HUES64 (cell line): ENCODE data around the gene RPL36.

Experiments used
- H3K27ac ChIP-seq: 2 replicates; pipeline ENCODE4 v1.7.0; 2013; ENCODE audit warnings: low read depth, low read length, inconsistent platforms
- H3K27me3 ChIP-seq: 2 replicates; pipeline ENCODE4 v1.6.1; 2013; ENCODE audit warnings: mild to moderate bottlenecking, low read length; ENCODE audit not compliant: insufficient read depth
- H3K36me3 ChIP-seq: 2 replicates; pipeline ENCODE4 v1.6.1; 2013; ENCODE audit warnings: mild to moderate bottlenecking, low read length; ENCODE audit not compliant: insufficient read depth
- H3K4me1 ChIP-seq: 2 replicates; pipeline ENCODE4 v1.6.1; 2013; ENCODE audit warnings: mild to moderate bottlenecking, low read length, moderate library complexity; ENCODE audit not compliant: insufficient read depth
- H3K4me3 ChIP-seq: 2 replicates; pipeline ENCODE4 v1.5.1; 2013; ENCODE audit warnings: mild to moderate bottlenecking, low read length, moderate library complexity
- H3K9ac ChIP-seq: 2 replicates; pipeline ENCODE4 v1.6.1; 2013; ENCODE audit warnings: mild to moderate bottlenecking, low read depth, low read length
- H3K9me3 ChIP-seq: 2 replicates; pipeline ENCODE4 v1.6.1; 2013; ENCODE audit warnings: low read depth, low read length; ENCODE audit not compliant: insufficient read depth
- WGBS: fragments of 150-250, 120-280 bp; methylation state at CpG from one replicate; pipeline ENCODE4 v1.1.7; 2013; ENCODE audit warnings: missing lambda C conversion rate; 5-methylcytosine and 5-hydroxymethylcytosine counted together

Gene RPL36

DNA sequence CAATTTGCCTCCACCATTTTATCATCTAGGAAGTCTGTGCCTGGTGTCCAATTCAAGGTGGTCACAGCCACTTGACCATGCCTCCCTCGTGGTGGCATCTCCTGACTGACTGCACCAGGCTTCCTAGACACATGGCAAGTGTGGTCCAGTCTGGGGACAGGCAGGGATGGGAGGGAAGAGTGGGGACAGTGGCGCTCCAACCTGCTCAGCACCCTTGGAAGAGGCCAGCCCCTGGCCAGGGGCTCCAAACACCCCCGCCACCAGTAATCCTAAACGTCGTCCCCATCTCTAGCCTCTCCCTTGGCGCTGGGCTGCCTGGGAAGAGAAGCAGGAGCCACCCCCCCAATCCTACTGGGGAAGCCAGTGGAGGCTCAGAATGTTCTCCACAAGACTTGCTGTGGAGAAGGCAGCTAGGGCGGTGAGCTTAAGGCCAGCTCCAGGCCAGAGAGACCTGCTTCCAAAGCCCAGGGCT is 2.7 kb downstream of the RPL36 start:
- no peak overlapping the region for H3K4me3 ChIP-seq

DNA sequence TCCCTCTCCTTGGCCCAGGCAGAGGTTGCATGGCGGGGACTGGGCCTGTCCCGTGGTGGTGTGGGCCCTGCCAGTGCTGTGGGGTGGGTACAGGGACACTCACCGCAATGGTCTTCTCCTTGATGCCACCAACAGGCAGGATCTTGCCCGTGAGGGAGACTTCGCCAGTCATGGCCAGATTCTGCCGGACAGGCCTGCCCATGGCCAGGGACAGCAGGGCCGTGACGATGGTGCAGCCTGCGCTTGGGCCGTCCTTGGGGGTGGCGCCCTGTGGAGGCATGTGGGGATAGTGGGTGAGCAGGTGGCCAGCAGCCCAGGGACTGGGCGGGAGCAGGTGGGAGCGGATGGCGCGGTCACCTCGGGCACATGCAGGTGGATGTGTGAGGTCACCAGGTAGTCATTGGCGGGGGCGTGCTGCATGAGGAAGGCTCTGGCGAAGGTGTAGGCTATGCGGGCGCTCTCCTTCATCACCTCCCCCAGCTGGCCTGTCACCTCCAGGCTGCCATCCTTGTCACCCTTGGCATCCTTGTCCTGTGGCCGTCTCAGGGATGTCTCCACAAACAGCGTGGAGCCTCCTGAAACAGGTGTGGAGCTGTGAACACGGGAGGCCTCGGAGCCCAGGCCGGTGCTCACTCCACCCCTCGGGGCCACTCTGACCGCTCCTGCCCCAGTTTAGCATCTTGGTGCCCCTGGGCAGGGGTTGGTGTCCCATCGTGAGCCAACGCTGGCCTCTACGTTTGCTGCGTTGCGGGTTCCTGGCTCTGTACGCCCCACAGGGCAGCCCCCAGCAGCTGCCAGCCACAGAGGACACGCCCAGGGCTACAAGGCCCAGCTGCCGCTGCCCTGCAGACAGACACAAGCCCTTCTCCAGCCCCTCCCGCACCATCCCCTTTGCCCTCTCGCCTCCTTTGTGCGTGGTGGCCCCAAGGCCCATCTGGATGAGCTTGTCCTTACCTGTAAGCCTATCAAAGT is 3.4 kb downstream of the RPL36 start:
- H3K36me3 ChIP-seq = peaks cover 68% of the 10 kb centered on the region
- H3K27me3 ChIP-seq = no peaks in the 10 kb centered on the region
- no peak overlapping the region for H3K9ac ChIP-seq
- no peaks in the 10 kb centered on the region for H3K4me1 ChIP-seq
- WGBS = 94% methylated on average over 39 of the region's 39 CpGs
- H3K27ac ChIP-seq = peak overlapping the region; percentile 46; the same call in 1 of the 2 replicates
- no peaks in the 10 kb centered on the region for H3K9me3 ChIP-seq
- no peak overlapping the region for H3K4me3 ChIP-seq

More for the DNA sequence above, 2.7 kb downstream of the RPL36 start:
- 95% methylated on average over 7 of the region's 7 CpGs for WGBS
- no peak overlapping the region for H3K9ac ChIP-seq
- no peaks in the 10 kb centered on the region for H3K9me3 ChIP-seq
- H3K36me3 ChIP-seq = peaks cover 63% of the 10 kb centered on the region
- peak overlapping the region; percentile 46; the same call in 1 of the 2 replicates for H3K27ac ChIP-seq
- no peaks in the 10 kb centered on the region for H3K4me1 ChIP-seq
- no peaks in the 10 kb centered on the region for H3K27me3 ChIP-seq

DNA sequence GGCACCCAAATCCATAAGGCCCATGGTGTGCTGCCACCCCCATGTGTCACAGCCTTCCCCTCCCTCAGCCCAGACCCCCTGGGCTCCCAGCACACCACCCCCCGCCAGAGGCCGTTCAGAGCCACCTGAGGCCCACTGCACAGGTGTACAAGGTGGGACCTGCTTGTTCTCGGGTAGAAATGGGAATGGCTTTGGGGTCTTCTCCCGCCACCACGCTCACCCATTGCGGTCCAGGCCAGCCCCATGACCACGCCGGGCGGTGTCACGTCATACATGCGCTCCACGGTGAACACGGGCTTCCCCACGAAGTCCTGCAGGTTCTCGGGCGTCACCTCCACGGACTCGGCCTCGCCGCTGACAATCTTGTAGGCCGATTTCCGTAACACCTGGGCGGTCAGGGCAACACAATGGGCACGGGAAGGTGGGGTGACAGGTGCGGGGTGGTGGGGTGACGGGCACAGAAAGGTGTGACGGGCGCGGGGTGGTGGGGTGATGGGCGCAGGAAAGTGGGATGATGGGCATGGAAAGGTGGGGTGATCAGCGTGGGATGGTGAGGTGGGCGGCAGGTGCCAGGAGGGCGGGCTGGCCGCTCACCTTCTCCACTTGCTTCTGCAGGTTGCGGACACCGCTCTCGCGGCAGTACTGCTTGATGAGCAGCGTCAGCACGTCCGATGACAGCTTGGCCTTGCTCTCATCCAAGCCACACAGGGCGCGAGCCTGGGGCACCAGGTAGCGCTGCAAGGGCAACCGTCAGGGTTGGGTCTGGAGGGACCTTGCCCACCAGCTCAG is 4.3 kb downstream of the RPL36 start:
- Histone ChIP-seq H3K9me3 (no peaks in the 10 kb centered on the region), H3K27me3 (no peaks in the 10 kb centered on the region), H3K9ac (no peak overlapping the region), H3K4me3 (no peak overlapping the region), H3K27ac (no peak overlapping the region), H3K4me1 (no peaks in the 10 kb centered on the region), H3K36me3 (peaks cover 77% of the 10 kb centered on the region)
- WGBS = 96% methylated on average over 45 of the region's 45 CpGs

DNA sequence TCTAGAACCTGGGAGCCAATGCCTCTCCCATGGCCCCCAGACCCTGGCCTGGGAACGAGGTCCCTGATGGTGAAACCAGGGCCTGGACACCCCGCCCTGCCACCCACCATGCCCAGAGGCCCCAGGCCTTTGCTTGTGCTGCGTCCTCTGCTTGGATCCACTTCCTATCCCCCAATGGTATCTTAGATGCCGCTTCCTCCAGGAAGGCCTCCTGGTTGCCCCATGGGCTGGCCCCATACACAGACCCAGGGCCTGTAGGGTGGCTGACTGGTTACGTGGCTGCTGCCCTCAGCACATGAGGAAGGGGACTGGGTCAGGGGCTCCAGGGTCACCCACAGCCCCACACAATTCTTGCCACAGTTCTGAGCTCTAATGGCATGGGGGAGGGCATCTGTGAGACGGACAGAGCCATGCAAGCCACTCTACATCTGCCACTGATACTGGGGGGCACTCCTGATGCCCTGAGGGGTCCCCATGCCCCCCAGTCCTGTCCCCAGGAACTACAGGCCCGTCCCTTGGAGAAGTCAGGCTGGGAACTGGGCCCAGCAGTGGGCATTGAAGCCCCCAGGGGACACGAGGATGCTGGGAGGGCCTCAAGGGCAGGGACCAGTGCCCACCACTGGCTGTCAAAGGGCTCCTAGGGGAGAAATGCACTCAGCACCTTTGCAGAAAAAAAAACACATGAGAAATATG is 5.0 kb downstream of the RPL36 start:
- H3K36me3 ChIP-seq = peaks cover 82% of the 10 kb centered on the region
- WGBS = 90% methylated on average over 8 of the region's 8 CpGs
- H3K4me1 ChIP-seq = no peaks in the 10 kb centered on the region
- no peak overlapping the region for H3K27ac ChIP-seq
- H3K9me3 ChIP-seq = no peaks in the 10 kb centered on the region
- no peaks in the 10 kb centered on the region for H3K27me3 ChIP-seq
- no peak overlapping the region for H3K9ac ChIP-seq
- no peak overlapping the region for H3K4me3 ChIP-seq

DNA sequence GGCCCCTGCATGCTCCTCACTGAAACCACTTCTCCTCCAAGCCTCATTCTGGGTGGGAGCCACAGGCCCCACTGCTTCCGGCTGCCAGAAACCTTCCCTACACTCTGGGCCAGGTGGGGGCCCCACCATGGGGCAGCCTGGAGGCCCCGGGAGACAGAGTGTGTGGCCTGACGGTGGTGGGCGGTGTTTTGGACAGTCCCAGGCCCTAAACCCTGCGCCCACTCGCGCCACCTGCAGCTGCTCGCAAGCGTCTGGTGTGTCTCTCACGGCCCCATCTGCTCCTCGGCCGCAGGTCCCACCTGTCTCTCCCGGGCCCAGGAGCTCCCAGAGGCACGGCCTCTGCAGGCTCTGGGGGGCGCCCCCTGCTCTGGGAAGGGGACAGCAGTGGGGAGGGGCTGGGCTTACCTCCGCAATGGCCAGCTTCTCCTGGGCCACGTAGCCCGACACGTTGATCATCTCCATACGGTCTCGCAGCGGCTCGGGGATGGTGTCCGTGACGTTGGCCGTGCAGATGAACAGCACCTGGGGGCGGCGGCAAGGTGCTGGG is 5.6 kb downstream of the RPL36 start:
- 95% methylated on average over 28 of the region's 28 CpGs for WGBS
- peaks cover 88% of the 10 kb centered on the region for H3K36me3 ChIP-seq

DNA sequence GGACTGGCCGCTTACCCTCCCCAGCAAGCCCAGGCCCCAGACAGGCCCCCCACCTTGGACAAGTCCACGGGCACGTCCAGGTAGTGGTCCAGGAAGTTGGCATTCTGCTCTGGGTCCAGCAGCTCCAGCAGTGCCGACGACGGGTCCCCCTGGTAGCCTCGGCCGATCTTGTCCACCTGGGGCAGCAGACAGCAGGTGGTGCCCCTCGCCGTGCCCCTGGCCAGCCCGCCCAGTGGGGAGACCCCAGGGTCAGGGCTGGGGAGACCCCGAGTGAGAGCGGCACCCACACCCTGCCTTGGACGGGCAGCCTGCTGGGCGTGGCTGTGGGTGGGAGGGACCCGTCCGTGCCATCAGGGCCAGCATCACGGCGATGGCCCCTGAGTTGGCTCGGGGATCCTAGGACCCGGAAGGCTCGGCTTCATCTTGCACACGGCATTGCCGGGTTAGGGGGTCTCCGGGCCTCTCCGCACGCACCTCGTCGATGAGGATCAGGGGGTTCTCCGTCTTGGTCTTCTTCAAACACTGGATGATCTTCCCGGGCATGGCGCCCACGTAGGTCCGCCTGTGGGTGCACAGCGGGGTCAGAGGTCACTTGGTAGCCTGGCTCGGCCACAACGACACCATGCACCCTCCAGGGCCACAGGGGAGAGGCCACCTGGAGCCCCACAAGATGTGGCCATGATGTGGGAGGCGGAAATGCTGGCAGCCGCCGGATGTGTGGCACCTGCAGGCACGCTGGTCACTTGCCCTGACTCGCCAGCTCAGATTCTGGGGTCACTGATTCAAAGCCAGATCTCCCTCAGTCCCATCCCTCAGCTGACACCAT is 6.3 kb downstream of the RPL36 start:
- Histone ChIP-seq H3K4me1 (no peaks in the 10 kb centered on the region), H3K27ac (no peak overlapping the region), H3K36me3 (peaks cover 89% of the 10 kb centered on the region), H3K4me3 (no peak overlapping the region), H3K9me3 (no peaks in the 10 kb centered on the region), H3K9ac (no peak overlapping the region), H3K27me3 (no peaks in the 10 kb centered on the region)
- WGBS = 93% methylated on average over 42 of the region's 42 CpGs

More for the DNA sequence above, 5.6 kb downstream of the RPL36 start:
- Histone ChIP-seq H3K27me3 (no peaks in the 10 kb centered on the region), H3K4me1 (no peaks in the 10 kb centered on the region), H3K9ac (no peak overlapping the region), H3K27ac (no peak overlapping the region), H3K9me3 (no peaks in the 10 kb centered on the region), H3K4me3 (no peak overlapping the region)

DNA sequence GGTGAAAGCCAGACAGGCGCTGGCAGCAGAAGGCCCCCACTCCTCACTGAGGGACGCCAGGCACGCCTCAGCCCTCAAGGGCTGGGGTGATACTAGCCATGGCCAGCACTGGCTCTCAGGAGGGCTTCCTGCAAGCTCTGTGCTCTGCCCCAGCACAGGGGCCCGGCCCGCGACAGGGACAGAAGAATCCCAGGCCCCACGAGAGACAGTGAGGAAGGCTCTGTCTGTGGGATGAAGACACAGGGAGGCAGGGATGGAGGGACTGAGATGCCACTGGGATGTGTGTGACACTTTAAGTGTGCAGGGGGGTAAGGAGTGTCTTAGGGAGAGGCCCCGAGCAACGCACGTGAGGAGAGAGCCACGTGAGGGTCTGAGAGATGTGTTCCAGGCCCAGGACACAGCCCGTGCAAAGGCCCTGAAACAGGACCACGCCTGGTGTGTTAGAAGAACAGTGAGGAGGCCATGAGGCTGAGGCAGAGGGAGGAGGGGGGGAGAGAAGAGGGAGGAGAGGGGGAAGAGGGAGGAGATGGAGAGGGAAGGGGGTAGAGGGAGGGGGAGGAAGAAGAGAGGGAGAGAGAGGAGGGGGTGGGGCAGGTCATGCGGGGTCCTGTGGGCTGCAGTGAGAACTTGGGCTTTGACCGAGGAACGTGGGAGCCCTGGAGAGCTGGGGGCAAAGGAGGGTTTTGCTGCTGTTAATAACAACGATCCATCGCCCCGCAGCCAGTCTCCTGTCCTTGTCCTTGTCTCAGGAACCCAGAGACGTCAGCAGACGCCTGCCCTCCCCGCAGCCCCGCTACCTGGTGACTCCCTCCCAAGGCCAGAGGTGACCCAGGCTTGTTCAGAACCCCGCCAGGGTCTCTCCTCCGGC is 7.2 kb downstream of the RPL36 start:
- Histone ChIP-seq H3K36me3 (peaks cover 81% of the 10 kb centered on the region), H3K4me1 (no peaks in the 10 kb centered on the region), H3K27ac (0 out of 2 replicates have a peak overlapping the region, but pooled peaks have one; percentile 52), H3K9ac (no peak overlapping the region), H3K4me3 (no peak overlapping the region), H3K9me3 (no peaks in the 10 kb centered on the region), H3K27me3 (no peaks in the 10 kb centered on the region)
- WGBS = 87% methylated on average over 25 of the region's 25 CpGs

DNA sequence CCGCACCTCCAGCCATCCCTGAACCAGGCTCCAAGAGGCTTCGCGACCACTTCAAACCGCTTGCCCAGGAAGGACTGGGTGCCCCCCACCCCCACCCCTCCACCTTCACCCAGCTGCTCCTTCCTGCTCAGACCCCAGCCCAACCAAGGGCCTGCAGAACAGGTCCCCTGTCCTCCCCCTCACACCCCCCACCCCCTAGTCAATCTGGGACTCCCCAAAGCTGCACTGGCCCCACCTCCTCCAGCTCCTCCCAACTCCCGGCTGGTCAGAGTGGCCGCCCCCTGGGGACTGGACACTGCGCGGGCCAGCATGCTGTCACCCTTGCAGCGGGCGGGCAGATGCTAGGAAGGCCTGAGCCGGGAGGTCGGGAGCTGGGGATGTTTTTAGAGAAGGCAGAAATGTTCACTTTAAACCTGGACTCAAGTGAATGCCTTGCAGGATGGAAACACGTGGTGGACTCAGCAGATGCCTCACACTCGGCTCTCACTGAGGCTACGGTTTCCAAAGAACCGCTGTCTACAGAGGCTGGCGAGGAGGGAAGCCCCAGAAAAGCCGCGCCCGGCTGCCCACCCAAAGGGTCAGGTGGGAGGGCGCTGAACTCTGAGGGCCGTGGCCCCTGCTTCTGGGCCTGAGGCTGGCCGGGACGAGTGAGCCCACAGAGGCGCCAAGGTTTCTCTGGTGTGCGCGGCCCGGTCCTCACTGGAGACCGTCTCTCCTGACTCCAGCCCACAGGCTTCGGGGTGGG is 8.0 kb downstream of the RPL36 start:
- Histone ChIP-seq H3K4me1 (no peaks in the 10 kb centered on the region), H3K27ac (0 out of 2 replicates have a peak overlapping the region, but pooled peaks have one; percentile 19), H3K9me3 (no peaks in the 10 kb centered on the region), H3K9ac (no peak overlapping the region), H3K4me3 (no peak overlapping the region), H3K36me3 (peaks cover 73% of the 10 kb centered on the region), H3K27me3 (no peaks in the 10 kb centered on the region)
- WGBS = 91% methylated on average over 30 of the region's 30 CpGs
